Ammon's horn (tissue), 1 donor: ENCODE measurements around the gene TSPAN33.

Experiments
- DNase-seq: peaks from one replicate; pipeline ENCODE4 v3.0.0-alpha.2; 2016; ENCODE audit warnings: low spot score

The TSPAN33 gene

DNA sequence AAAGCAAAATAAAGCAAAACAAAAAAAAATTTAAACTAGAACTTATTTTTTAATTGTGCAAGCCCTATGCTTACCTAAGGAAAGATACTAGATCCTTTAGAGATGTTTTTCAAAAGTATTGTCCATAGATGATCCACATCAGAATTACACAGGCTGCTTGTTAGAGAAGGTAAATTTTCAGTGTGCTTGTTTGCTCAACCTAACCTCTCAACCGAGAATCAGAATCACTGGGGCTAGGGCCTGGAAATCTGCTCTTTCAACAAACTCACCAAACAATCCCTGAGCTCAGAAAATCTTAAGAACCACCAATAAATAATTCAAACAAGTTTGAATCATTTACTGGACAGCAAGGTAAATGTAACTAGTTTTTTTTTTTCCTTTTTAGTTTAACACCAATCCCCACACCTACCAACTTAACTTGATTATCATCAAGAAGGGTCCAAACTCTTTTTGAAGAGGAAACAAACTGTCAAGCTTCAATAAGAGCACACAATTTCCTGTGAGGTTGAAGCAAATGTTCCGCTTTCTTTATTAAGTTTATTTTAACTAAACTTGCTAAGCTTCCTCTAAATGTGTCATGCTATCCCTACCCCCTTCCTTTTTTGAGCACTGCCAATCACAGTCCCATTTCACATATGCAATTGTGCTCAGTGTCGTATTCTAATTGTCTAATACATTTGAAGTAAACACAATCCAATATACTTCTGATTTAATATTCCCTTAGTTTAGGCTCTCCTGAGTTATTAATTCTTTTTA is 7.4 kb upstream of the TSPAN33 start:
- no peak for DNase-seq

DNA sequence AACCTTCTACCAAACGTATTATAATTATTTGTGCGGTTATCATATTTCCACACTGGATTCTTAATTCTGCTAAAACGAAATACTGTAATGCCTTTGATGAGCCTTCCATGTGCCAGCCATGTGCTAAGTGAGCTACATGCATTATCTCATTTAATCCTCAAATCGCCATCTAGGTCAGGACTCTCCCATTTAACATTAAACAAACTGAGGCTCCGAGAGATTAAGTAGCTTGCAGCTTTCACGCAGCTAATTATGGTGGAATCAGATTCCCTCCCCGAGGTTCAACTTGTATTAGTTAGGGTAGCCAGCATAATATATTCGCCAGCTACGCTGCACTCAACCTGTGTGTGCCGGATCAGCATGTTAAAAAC is 798 bp upstream of the TSPAN33 start:
- no peak for DNase-seq

DNA sequence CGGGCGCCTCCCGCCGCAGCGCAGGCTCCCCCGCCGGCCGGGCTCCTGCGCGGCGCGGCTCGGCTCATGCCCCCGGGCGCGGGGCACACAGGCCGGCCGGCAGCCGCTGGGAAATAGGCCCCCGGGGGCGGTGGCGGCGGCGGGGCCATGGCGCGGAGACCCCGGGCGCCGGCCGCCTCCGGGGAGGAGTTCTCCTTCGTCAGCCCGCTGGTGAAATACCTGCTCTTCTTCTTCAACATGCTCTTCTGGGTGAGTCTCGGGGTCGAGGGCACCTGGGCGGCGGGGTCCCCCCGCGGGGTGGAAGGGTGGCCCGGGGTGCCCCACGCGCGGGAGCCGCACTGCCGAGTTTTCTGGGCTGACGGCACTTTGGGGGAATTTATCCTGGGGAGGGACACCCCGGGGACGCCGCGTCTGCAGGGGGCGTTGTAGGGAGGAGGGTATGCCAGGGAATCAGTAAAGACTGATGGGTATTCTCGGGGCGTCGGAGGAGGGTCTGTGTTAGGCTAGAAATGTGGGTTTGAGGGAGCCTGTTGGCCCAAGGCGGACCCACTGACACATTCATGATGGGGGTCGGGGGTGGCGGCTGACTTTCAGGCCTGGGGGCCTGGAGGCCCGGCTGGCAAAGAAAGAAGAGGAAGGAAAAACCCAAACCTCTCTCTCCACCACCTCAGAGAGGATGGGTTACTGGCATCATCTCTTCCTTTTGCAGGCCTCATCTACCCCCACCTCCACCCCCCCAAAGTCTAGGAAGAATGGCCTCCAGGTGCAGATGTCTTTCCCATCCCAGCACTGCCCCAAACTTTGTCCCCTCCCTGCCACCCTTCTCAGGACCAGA is 544 bp downstream of the TSPAN33 start:
- DNase-seq, result no peak

DNA sequence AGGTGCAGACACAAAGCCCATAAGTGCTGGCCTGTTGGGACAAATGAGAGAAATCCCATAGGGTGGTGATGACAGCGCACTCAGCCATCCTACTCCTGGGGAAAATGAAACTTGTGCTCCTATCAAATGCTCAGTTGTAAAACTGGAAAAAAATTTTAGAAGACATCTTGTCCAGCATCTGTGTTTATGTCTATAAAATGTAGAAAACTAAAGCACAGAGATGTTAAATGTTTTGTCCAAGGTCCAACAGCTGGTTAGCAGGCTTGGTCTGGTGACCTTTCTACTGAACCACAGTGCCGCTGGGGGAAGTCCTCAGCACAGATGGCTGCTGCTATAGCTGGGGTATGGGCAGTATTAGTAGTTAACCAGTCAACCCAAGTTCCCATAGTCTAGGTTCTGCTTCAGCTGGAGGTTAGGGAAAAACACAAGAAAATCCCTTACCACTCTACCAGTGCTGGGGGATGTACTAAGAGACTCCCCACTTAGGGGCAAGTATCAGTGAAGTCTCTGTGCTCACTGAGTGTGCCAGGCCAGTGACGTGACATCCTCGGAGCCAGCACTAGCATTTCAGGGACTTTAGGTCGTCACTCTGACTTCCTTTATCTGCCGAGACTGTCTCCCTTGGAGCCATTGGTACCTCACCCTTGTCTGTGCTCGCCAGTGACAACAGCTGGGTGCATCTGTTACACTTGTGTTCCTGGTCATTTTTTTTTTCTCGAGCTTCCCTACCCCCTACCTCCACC is 1.9 kb downstream of the TSPAN33 start:
- no peak for DNase-seq

DNA sequence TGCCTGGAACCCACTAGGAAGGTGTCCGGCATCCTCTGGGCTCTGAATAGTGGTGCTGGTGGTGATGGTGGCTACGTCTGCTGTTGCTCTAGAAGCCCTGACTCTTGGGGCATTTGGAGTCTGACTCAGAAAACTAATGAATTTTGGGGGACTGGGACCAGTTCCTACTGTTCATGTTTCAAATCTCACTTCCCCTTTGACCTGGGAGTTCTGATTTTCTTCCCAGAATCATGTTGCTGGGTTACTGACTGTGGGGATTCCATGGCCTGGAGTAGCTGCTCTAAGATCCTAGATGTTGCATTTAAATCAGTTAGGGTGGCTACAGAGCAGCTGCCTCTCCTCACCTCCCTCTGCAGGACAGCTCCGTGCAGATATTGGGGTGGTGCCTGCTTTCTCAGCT is 3.2 kb downstream of the TSPAN33 start:
- DNase-seq, result no peak

DNA sequence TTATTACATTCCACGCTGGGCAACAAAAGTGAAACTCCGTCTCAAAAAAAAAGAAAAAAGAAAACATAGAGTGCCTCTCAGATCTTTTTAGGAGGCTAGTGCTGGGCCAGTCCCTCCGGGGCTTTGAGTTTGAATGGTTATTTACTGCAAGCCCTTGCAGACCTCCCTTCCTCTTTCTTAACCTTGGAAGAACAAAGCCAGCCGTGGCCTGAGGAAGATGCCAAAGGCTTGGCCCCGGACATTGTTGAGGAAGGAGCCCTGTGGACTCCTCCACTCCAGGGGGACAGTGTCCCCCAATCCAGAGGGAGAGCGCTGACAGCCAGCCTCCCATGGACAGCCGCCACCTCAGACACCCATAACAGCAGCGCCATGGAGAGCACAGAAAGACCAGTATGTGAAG is 5.0 kb downstream of the TSPAN33 start:
- no peak for DNase-seq

DNA sequence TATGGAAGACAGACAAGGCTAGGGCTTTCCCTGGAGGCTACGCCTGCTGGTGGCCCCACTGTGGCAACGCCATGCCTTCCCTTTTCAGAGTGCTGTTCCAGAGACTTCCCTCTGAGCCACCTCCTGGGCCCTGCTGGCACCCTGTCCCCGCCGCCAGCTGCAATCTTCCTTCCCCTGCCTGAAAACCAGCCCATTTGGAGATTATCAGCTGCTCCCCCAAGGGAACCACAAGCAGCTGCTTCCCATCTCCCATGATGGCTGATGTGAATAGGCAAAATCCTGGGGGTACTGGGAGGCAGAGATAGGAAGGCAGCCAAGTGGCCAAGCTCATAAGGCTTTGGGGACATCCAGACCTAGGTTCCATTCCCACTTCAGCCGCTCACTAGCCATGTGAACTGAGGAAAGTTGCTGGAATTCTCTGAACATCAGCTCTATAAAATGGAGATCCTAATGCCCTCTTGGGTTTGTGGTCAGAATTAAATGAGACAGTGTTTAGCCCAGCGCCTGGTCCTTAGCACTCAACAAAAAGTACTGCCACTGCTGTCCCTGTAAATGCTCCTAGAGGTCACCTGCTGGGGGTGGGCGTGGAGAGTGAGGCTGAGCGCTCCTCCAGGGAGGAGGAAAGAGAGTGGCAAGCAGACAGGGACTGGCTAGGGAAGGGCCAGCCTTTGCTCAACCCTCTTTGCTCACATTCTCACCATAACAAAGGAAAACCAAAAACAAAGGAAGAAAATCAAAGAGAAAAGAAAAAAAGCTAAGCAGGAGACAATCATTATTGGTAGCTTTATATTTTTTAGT is 5.9 kb downstream of the TSPAN33 start:
- DNase-seq, result no peak

DNA sequence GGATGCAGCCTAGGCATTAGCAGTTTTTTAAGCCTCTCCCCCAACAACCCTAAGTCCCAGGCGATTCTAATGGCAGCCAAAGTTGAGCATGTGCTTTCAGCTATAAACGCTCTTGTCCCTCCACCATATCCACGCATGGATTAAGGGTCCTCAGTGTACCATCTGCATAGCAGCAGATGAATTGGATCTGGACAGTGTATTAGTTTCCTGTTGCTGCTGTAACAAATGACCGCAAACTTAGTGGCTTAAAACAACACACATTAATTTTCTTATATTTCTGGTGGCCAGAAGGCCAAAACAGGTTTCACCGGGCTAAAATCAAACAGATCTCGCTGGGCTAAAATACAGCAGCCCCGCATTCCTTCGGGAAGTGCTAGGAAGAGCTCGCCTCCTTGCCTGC is 13.1 kb downstream of the TSPAN33 start:
- no peak for DNase-seq

DNA sequence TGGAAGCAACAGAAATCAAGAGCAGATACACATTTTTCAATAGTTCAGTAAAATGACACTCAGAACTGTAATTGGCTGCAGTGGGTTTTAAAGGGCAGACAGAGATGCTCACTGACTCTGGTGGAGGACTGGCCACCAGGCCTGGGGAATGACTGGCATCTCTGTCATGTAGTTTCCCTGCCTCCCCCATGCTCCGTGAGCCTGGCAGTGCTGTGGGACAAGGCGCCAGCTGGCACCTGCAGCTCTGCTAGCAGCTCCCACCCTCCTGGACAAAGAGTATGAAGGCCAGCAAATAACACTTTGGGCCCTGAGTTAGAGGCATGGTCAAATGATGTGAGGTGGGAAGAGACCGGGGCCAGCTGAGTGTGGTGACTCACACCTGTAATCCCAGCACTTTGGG is 15.0 kb downstream of the TSPAN33 start:
- DNase-seq, result no peak

DNA sequence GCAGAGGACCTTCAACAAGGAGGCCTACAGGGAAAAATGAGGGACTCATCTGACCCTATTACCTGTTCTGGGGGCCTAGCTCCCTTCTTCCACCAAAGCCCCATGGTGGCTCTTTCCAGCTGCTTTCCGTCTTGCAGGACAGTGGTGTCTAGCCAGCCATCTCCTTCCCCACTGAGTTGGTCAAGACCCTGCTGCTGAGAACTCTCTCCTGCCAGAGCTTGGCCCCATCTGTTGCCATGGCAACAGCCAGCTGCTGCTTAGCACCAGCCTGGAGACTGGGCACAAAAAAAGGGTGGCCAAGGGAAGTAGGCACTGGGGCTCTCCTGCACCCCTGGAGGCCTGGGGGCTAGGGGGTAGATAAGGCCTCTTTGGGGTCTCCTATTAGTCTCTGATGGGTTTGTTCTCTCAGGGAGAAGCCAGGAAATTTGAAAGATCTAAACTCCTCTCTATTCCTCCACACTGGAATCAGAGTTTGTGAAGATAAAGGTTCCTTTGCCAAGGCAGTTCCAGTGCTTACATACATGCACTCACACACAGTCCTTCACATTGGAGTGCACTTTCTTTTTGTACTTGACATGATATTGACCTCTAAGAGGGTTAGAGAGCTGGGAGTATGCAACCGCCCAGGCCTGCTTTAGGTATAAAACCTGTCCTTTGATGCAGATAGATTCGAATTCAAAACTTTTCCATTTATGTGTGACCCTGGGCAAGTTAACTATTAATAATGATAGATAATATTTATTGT is 15.8 kb downstream of the TSPAN33 start:
- no peak for DNase-seq

DNA sequence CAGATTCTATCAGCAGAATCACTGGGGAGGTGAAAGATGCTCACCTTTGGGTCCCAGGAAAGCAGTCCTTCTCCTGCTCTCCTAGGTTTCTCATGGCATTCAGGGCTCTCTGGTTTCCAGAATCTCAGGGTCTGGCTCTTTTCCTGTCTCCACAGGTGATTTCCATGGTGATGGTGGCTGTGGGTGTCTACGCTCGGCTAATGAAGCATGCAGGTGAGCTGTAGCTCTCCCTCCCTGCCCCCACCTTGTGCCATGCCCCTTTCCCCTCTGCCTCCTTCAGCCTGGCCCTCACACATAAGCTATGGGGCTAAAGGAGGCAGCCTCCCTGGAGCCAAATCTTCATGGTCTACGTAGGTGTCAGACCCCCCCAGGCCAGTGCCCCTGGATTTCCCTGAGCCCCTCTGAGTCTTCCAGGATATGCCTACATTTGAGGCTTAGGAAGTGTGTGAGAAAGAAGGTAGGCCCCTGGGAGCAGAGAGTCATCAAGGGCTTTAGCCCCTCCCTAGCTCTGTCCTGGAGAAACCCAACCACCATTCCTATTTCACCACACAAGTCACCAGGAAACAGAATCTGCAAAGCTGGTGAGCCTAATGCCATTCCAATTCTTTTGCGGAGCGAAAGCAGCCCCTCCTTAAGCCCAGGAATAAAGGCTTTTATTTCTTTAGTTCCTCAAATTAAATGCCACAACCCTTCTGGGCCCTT is 17.2 kb downstream of the TSPAN33 start:
- no peak for DNase-seq

DNA sequence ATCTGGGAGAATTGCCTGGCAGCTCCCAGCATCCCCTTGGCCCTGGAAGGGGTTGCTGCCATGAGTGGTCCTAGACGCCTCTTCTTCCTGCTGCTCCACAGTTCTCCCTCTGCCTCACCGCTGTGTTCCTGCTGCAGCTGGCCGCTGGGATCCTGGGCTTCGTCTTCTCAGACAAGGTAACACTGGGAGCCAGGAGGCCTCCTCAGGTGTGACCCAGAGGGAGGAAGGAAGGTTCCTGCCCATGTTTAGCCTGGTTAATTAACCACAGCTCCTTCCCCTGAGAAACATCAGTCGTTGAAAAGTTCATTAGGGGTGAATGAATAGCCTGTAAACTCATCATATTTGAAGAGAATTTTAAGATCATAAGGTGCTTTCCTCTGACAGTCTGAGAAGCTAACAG is 18.2 kb downstream of the TSPAN33 start:
- DNase-seq, result no peak

DNA sequence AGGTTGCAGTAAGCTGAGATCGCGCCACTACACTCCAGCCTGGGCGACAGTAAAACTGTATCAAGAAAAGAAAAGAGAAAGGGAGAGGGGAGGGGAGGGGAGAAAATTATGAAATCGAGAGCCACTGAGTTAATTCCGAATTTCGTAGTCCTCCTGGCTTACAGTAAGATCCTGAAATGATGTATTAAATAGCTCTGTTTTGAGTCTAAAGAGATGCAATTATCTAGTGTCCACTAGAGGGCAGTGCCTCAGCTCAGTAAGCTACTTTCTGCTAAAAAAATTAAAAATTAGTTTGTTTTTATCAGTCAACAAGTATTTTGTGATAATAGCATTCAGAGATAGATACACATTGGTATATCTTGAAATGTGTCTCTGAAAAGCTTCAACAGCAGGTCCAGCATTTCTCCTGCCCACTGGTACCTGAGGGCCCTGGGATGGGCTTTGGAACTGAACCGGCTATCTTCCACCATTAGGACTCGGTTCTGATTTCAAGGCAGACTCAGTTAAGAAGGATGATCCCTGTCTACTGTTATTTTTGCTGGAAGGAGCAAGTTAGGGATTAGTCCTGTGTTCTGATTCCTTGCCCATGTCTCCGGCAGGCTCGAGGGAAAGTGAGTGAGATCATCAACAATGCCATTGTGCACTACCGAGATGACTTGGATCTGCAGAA is 19.5 kb downstream of the TSPAN33 start:
- DNase-seq, result peak; percentile 73

DNA sequence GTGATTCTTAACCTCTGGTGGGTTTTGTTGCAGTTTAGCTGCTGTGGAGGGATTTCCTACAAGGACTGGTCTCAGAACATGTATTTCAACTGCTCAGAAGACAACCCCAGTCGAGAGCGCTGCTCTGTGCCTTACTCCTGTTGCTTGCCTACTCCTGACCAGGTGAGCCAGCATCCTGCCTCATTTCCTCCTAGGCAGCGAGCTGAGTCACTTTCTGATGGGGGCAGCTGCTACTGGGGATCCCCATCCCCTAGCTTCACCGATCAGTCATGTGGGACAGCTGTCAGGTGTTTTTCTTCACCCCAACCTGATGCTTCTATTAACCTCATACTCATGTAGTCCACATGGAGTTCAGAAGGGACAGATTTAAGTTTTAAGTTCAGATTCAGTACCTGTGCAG is 22.2 kb downstream of the TSPAN33 start:
- no peak for DNase-seq

DNA sequence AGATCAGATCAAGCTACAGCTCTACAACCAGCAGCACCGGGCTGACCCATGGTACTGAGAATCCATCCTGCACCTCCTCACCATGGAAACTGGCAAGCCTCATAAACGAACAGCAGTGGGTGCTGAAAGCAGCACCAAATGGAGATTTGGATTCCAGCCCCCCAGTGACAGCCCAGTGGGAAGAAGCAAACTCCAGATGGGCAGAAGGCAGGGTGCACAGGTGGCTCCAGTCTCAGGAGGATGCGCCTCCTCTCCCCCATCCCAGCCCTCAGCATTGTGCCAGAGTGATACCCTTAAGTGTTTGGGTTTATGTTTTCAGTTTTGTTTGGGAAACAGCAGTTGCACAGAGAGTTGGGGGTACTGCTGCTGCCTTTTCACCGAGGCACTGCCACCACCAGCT is 23.3 kb downstream of the TSPAN33 start:
- DNase-seq, result no peak

DNA sequence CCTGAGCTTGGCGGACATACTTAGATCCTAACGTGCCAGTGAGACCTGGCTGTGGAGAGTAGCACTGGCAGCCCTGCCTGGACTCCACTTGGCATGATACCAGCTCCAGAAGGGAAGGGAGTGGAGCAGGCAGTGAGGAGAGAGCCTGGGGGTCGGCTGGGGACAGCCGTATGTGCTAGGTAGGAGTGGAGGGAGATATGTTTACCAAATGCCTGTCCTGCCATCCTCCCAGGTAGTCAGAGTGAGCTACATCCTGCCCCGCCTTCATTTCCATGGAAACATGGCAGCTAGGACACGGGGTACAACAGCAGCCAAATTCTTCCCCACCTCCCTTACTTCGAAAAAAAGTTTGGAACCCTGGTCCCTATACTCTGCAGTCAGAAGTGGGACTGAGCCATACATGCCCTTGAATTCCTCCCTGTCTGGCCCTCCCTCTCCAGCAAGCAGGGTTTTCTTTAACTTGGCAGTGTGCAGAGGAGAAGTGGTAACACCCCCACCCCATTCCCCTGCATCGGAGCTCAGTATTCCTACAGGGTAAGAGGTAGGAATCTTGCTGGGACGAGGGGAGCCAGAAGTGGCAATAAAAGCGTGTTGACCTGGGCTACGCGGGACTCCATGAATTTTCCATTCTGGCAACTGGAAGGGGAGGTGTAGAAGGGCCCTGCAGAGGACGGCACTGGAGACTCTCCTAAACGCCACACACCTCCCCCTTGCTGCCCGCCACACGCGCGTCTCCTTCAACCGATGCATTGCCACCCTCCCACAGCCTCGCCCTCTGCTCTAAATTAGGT is 23.9 kb downstream of the TSPAN33 start:
- no peak for DNase-seq

DNA sequence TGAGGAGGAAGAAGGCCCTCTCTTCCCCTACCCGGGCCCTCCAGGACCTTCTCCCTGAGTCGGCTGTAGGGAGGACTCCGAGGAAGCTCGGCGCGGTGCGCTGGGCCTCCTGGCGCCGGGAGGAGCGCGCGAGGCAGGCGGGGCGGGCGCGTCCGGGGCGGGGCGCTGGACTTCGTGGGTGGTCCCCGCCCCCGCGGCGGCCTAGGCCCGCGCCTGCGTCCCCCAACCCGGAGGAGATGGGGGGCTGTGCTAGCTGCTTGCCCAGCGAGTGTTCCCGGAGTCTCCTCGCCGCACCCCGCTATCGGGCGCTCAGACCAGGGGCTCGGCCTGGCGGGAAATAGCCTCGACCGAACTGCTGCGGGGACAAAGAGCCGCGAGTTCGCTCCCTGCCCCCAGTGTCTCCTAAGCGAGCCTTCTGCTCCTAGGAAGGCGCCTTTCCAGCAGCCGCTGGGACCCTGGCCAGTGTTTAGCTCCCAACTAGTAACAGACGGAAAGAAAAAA is 24.7 kb downstream of the TSPAN33 start:
- DNase-seq, result no peak

DNA sequence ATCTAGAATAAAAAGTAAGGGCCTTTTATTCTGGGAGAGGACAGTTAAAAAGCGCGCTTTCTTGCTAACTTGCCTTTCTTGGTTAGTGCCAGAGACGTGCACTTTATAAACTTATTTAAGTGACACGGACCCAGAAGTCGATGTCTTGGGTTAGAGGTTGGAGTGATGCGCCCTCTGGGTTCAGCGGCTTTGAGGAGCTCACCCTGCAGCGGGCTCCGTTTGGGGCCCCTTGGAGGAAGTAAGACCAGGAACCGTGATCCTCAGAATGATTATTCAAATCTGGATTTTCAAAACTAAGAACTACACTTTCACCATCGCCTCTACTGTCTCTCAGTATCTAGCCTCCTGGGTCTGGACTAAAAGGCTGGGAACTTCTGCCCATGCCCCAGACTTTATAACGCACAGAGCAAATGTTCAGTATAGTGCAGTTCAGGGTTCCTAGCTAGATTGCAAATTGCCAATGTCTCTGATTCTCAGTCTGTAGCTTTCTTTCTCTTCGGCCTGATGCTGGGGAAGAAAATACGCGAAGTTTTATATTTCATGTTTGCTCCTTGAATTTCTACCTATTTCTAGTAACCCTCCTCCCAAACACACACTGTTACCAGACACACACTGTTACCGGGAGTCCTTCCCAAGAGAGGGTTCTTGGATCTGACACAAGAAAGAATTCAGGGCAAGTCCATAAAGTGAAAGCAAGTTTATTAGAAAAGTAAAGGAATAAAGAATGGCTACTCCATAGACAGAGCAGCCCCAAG is 25.4 kb downstream of the TSPAN33 start:
- DNase-seq, result no peak
